ENCODE data around the gene DDX10.

The DDX10 gene

DNA sequence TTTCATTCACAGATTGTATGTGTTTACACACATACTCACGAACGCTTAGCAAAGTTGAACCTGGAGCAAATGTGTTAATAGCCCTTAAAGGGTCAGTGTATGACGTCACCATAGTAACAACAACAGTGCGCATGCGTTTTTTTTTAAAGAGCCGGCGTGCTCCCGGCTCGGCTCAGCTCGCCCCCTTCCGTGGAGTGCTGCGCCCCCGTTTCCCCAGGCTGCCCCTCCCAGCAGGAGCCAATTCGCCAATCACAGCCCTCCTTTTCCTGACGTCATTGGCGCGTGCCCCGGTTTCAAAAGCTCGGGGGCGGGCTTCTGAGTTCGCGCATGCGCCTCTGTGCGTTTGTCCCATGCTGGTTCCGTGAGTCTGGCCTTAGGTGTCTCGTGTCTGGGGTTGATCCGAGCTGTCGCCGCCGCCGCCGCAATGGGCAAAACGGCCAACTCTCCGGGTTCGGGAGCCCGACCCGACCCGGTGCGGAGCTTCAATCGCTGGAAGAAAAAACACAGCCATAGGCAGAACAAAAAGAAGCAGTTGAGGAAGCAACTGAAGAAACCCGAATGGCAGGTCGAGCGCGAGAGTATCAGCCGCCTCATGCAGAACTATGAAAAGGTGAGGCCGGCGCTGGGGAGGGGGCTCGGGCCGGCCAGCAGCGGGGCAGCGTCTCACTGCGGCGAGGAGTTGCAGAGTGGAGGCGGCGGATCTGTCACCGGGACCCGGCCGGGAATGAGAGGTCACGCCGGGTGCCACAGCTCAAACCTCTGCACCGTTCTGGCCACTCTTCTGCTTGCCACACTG is at the start of gene DDX10:
DDX10 (plus strand) TSS at position 340 of the 796 bp plus-strand sequence; CDS start at position 425, 85 bp downstream.
- Histone ChIP-seq H3K36me3 (ENCODE audit: insufficient read depth, low read length) (peaks cover 13% of the 10 kb centered on the region; the same call in 1 of the 2 replicates), H3K27ac (ENCODE audit: low read depth, low read length) (0 out of 2 replicates have a peak within 1 kb of the TSS, but pooled peaks have one; percentile 4), H3K4me1 (ENCODE audit: control insufficient read depth, insufficient read depth, low read length, unreplicated experiment) (peaks cover 22% of the 10 kb centered on the region), H3K79me2 (ENCODE audit: control insufficient read depth, insufficient read depth, low read length, unreplicated experiment) (peaks cover 50% of the 10 kb centered on the region), H2AFZ (ENCODE audit: low read length, unreplicated experiment) (peak within 1 kb of the TSS; percentile 92), H3K4me3 (ENCODE audit: low read depth, low read length) (peak within 1 kb of the TSS; percentile 84), H3K27me3 (ENCODE audit: insufficient read depth, low read length) (no peaks in the 10 kb centered on the region)

DNA sequence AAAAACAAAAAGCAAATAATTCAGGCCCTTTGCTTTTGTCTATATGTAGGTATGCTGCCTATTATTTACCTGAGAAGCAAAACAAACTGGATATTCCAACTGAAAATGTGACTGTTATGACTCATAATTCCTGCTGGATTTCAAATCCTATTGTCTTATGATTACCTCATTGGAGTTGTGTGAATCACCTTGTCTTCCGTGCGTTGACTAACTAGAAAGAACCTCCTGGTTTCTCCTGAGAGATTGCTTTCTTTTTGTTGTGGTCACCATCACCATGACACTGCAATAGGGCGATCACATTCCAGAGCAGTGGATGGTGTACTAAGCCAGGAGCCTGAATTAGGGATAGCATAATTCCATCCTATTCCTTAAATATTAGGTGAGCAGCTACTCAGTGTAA is 48.3 kb upstream of the DDX10 start:
- H3K27ac ChIP-seq (ENCODE audit: low read depth, low read length), result peak overlapping the region; percentile 59
- no peaks in the 10 kb centered on the region for H3K36me3 ChIP-seq (ENCODE audit: insufficient read depth, low read length)
- no peak overlapping the region for H3K4me3 ChIP-seq (ENCODE audit: low read depth, low read length)
- no peaks in the 10 kb centered on the region for H3K79me2 ChIP-seq (ENCODE audit: control insufficient read depth, insufficient read depth, low read length, unreplicated experiment)
- H2AFZ ChIP-seq (ENCODE audit: low read length, unreplicated experiment), result no peak overlapping the region
- no peaks in the 10 kb centered on the region for H3K27me3 ChIP-seq (ENCODE audit: insufficient read depth, low read length)
- H3K4me1 ChIP-seq (ENCODE audit: control insufficient read depth, insufficient read depth, low read length, unreplicated experiment), result peaks cover 14% of the 10 kb centered on the region

DNA sequence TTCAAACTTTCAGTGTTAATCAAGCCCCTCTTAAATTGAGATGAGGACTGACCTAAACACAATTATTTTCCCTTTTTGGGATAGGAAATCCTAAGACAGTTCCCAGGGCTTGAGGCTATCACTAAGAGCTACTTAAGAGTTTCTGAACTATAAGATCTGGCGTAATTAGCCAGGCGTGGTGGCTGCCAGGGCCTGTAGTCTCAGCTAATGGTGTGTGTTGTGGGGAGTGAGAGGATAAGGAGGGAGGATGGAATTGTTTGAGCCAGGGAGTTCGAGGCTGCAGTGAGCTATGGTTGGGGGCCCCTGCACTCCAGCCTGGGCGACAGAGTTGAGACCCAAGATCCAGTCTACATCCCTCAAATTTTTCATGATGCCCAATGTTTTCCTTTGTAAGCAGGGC is 47.8 kb upstream of the DDX10 start:
- no peak overlapping the region for H2AFZ ChIP-seq (ENCODE audit: low read length, unreplicated experiment)
- H3K4me1 ChIP-seq (ENCODE audit: control insufficient read depth, insufficient read depth, low read length, unreplicated experiment), result peaks cover 14% of the 10 kb centered on the region
- H3K27me3 ChIP-seq (ENCODE audit: insufficient read depth, low read length), result no peaks in the 10 kb centered on the region
- H3K27ac ChIP-seq (ENCODE audit: low read depth, low read length), result peak overlapping the region; percentile 59
- H3K4me3 ChIP-seq (ENCODE audit: low read depth, low read length), result no peak overlapping the region
- no peaks in the 10 kb centered on the region for H3K36me3 ChIP-seq (ENCODE audit: insufficient read depth, low read length)
- H3K79me2 ChIP-seq (ENCODE audit: control insufficient read depth, insufficient read depth, low read length, unreplicated experiment), result no peaks in the 10 kb centered on the region

DNA sequence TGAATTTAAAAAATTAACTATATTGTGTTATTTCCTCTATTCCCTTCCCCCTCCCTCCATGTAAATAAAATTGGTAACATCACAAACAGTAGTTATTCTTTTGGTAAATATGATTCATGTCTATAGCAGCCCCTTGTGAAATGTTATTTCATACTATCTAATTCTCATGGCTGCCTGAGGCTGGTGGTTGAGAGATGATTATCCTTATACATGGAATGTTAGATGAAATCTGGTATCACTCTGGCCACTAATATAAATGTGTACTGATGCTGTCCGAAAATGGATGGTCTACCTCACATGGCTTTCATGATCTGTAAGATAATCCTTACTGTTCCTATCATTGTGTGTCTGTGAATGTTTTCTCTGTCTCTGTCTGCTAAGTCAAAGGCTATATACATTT is 46.3 kb upstream of the DDX10 start:
- H3K4me1 ChIP-seq (ENCODE audit: control insufficient read depth, insufficient read depth, low read length, unreplicated experiment), result peaks cover 14% of the 10 kb centered on the region
- H3K27me3 ChIP-seq (ENCODE audit: insufficient read depth, low read length), result no peaks in the 10 kb centered on the region
- no peaks in the 10 kb centered on the region for H3K36me3 ChIP-seq (ENCODE audit: insufficient read depth, low read length)
- H3K4me3 ChIP-seq (ENCODE audit: low read depth, low read length), result no peak overlapping the region
- no peaks in the 10 kb centered on the region for H3K79me2 ChIP-seq (ENCODE audit: control insufficient read depth, insufficient read depth, low read length, unreplicated experiment)
- H2AFZ ChIP-seq (ENCODE audit: low read length, unreplicated experiment), result no peak overlapping the region
- no peak overlapping the region for H3K27ac ChIP-seq (ENCODE audit: low read depth, low read length)

DNA sequence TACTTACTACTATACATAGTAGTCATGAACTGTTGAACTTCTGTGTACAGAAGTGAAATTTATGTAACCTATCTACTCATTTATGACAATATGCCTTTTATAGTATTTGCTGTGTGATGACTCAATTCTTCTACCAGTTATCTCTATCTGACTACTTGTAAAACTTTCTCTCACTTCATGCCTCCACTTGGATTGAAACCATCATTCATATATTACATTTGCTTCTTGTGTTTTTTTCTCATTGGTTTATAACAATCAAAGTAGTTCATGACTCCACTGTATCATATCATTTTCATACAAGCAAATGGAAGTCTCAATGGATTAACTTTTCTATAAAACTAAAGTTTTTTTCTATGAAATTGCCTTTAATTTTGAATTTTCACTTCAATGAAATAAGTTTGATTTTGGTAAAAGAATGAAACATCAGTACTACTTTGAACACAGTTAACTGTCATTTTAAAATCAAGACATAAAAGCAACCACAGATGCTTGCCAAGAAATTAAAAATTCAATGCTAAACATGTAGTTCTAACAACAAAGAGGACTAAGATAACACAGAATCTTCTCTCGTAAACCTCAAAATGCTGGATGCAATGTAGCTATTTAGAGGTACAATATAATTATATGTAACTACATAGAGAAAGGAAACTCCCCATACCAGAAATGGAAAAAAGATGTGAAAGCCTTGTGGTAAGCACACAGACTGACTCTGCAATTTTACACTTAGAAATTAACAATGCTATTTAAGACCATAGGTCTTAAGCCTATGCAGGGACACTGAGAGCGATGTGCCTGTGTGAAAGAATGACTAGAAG is 43.7 kb upstream of the DDX10 start:
- Histone ChIP-seq H3K27ac (ENCODE audit: low read depth, low read length) (no peak overlapping the region), H2AFZ (ENCODE audit: low read length, unreplicated experiment) (no peak overlapping the region)

DNA sequence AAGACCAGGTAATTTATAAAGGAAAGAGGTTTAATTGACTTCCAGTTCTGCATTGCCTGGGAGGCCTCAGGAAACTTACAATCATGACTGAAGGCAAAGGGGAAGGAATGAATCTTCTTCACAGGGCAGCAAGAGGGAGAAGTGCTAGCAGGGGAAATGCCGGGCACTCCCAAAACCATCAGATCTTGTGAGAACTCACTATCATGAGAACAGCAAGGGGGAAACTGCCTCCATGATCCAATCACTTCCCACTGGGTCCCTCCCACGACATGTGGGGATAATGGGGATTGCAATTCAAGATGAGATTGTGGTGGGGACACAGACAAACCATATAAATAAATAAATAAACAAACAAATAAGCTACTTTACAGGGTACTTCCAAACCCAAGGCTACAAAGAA is 42.5 kb upstream of the DDX10 start:
- Histone ChIP-seq H2AFZ (ENCODE audit: low read length, unreplicated experiment) (no peak overlapping the region), H3K4me1 (ENCODE audit: control insufficient read depth, insufficient read depth, low read length, unreplicated experiment) (peaks cover 2% of the 10 kb centered on the region), H3K36me3 (ENCODE audit: insufficient read depth, low read length) (no peaks in the 10 kb centered on the region), H3K27ac (ENCODE audit: low read depth, low read length) (no peak overlapping the region), H3K27me3 (ENCODE audit: insufficient read depth, low read length) (no peaks in the 10 kb centered on the region), H3K79me2 (ENCODE audit: control insufficient read depth, insufficient read depth, low read length, unreplicated experiment) (no peaks in the 10 kb centered on the region), H3K4me3 (ENCODE audit: low read depth, low read length) (no peak overlapping the region)

More for the DNA sequence above, 43.7 kb upstream of the DDX10 start:
- no peaks in the 10 kb centered on the region for H3K27me3 ChIP-seq (ENCODE audit: insufficient read depth, low read length)
- H3K4me3 ChIP-seq (ENCODE audit: low read depth, low read length), result no peak overlapping the region
- peaks cover 14% of the 10 kb centered on the region for H3K4me1 ChIP-seq (ENCODE audit: control insufficient read depth, insufficient read depth, low read length, unreplicated experiment)
- H3K36me3 ChIP-seq (ENCODE audit: insufficient read depth, low read length), result no peaks in the 10 kb centered on the region
- no peaks in the 10 kb centered on the region for H3K79me2 ChIP-seq (ENCODE audit: control insufficient read depth, insufficient read depth, low read length, unreplicated experiment)

DNA sequence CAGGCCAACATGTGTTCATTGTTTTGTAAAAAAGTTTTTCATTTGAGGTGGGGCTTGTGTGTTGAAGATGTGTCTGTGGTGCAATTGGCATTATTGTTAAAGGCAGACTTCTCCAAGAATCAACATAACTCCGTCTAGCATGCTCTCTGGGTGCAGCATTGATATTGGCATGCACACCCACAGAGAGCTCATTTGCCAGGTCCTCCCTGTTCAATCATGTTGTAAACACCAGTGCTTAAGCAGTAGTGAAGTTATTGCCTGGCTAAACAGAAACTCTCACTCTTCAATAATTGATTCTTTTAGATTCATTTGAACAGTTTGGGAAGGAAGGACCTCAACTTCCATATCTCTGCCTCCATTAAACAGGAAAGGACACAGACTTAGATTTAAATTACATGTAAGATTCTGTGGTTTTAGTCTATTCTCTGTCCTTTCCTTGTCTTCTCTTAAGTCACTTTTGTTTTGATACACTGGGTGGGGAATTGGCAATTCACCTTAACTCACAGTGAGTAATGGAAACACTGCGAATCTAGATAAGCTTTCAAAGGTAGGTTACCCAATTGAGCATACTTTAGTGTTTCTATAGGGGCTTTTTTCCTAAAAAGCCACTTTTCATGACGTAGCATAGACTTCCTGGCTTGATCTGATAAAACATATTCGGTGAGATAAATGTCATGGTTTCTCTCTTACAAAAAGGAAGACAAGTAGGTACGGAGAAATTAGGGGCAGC is 40.5 kb upstream of the DDX10 start:
- Histone ChIP-seq H3K4me3 (ENCODE audit: low read depth, low read length) (no peak overlapping the region), H2AFZ (ENCODE audit: low read length, unreplicated experiment) (no peak overlapping the region), H3K27ac (ENCODE audit: low read depth, low read length) (no peak overlapping the region), H3K4me1 (ENCODE audit: control insufficient read depth, insufficient read depth, low read length, unreplicated experiment) (no peaks in the 10 kb centered on the region), H3K36me3 (ENCODE audit: insufficient read depth, low read length) (no peaks in the 10 kb centered on the region), H3K27me3 (ENCODE audit: insufficient read depth, low read length) (no peaks in the 10 kb centered on the region), H3K79me2 (ENCODE audit: control insufficient read depth, insufficient read depth, low read length, unreplicated experiment) (no peaks in the 10 kb centered on the region)

DNA sequence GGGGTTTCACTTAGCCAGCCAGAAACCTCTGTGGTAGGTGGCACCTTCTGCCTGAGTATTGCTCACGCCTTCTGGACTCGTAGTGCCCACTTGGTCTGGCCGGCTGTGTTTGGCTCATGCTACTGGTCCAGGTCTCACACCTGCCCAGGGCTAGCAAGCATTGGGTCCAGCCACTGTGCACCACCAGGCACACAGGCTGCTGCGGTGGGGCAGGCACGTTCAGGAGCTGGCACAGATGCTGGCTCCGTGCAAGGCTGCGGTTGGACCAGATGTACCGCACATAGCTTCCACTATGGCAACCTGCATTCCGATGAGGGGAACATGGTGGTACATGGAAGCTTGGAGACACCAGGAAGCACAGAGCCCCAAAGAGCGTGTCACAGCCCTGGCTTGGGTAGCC is 36.5 kb upstream of the DDX10 start:
- H3K79me2 ChIP-seq (ENCODE audit: control insufficient read depth, insufficient read depth, low read length, unreplicated experiment), result no peaks in the 10 kb centered on the region
- H3K27ac ChIP-seq (ENCODE audit: low read depth, low read length), result no peak overlapping the region
- no peak overlapping the region for H3K4me3 ChIP-seq (ENCODE audit: low read depth, low read length)
- H2AFZ ChIP-seq (ENCODE audit: low read length, unreplicated experiment), result no peak overlapping the region
- H3K4me1 ChIP-seq (ENCODE audit: control insufficient read depth, insufficient read depth, low read length, unreplicated experiment), result no peaks in the 10 kb centered on the region
- no peaks in the 10 kb centered on the region for H3K36me3 ChIP-seq (ENCODE audit: insufficient read depth, low read length)
- H3K27me3 ChIP-seq (ENCODE audit: insufficient read depth, low read length), result no peaks in the 10 kb centered on the region

DNA sequence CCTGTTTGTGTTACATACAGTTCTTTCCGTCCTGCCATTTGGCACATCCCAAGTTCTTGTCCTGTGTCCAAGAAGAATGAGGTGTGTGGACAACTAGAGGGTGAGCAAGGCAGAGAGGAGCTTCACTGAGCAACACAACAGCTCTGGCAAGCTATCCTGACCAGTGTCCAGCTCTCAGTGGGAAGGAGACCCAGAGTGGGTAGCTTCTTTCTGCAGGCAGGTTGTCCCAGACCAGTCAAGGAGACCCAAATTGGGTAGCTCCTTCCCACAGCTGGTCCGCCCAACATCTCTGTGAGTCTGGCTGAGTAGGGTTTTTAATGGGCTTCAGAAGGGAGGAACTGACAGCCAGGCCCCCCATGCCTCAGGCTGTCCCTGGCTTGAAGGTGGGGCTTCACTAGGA is 36.1 kb upstream of the DDX10 start:
- H3K27me3 ChIP-seq (ENCODE audit: insufficient read depth, low read length), result no peaks in the 10 kb centered on the region
- no peak overlapping the region for H2AFZ ChIP-seq (ENCODE audit: low read length, unreplicated experiment)
- H3K27ac ChIP-seq (ENCODE audit: low read depth, low read length), result no peak overlapping the region
- no peaks in the 10 kb centered on the region for H3K36me3 ChIP-seq (ENCODE audit: insufficient read depth, low read length)
- no peaks in the 10 kb centered on the region for H3K4me1 ChIP-seq (ENCODE audit: control insufficient read depth, insufficient read depth, low read length, unreplicated experiment)
- no peaks in the 10 kb centered on the region for H3K79me2 ChIP-seq (ENCODE audit: control insufficient read depth, insufficient read depth, low read length, unreplicated experiment)
- no peak overlapping the region for H3K4me3 ChIP-seq (ENCODE audit: low read depth, low read length)

DNA sequence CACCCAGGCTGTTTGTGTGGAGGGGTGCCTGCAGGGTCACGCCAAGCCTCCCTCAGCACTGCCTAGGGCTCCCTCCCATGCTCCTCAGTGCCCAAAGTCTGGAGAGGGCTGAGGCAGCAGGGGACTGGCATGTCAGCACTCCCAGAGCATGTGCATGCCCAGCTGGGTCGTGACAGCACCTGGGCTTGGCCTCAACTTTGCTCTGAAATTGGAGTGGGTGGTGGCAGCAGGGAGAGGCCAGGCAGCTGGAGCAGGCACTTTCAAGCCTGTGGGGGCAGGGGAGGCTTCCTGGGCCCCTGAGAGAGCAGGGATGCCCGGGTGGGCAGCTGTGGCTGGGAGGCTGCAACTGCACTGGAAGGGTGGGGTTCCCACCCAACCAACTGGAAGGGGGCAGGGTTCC is 35.6 kb upstream of the DDX10 start:
- H3K4me3 ChIP-seq (ENCODE audit: low read depth, low read length), result no peak overlapping the region

More for the DNA sequence above, 35.6 kb upstream of the DDX10 start:
- Histone ChIP-seq H3K4me1 (ENCODE audit: control insufficient read depth, insufficient read depth, low read length, unreplicated experiment) (no peaks in the 10 kb centered on the region), H3K36me3 (ENCODE audit: insufficient read depth, low read length) (no peaks in the 10 kb centered on the region), H3K27ac (ENCODE audit: low read depth, low read length) (no peak overlapping the region), H3K79me2 (ENCODE audit: control insufficient read depth, insufficient read depth, low read length, unreplicated experiment) (no peaks in the 10 kb centered on the region), H3K27me3 (ENCODE audit: insufficient read depth, low read length) (no peaks in the 10 kb centered on the region), H2AFZ (ENCODE audit: low read length, unreplicated experiment) (no peak overlapping the region)

Data from ACC112 (cell line).